ENCODE results near the gene SNRPA. TPM values are rescaled to one million over a fixed set of nuclear protein-coding genes. Genes with fewer than 3 reads are reported as not detected.
A peak's percentile ranks its signal among the peaks of the same experiment; 100 is the strongest.

Gene SNRPA
- total and polyA plus RNA-seq, 7 donors, result 21.5 to 43.6 (median 32.1) TPM

GRCh38 chr19:40798683-40799557 lies 47.9 kb downstream of the SNRPA start, which contains the start of gene EGLN2:
EGLN2 (plus strand) TSS chr19:40799191; CDS start chr19:40800573, 1,382 bp downstream.
- intact Hi-C loops (cut with DNase I), result loop anchor here in 1 of 2 donors (1.0 to 5.0 kb wide), 2 partner anchors 21 to 47 kb away; partner anchors contain the start of genes ACTMAP, RAB4B and SNRPA
- no peaks in the 10 kb centered on the region for H3K27me3 ChIP-seq (ENCODE audit: insufficient read depth in 3 of 3, low read length in 2 of 3)
- peaks cover 39% of the 10 kb centered on the region for H3K4me1 ChIP-seq
- ATAC-seq (peak; percentile 87 to 92 (median 90)), DNase-seq (peak; percentile 100)
- TF ChIP-seq CTCF (IDR thresholded peaks at IDR 0.05), result no peak
- H3K4me3 ChIP-seq, result peak within 1 kb of the TSS; percentile 95
- H3K9me3 ChIP-seq, result no peaks in the 10 kb centered on the region
- peak within 1 kb of the TSS; percentile 89 for H3K27ac ChIP-seq
- H3K36me3 ChIP-seq (ENCODE audit: insufficient read depth in 1 of 2, low read depth in 1 of 2), result peaks cover 0 to 14% of the 10 kb centered on the region in 2 donors
- 0 to 1% (median 1%) methylated on average over 66 to 106 of the region's 110 CpGs for WGBS, 3 donors

- ATAC-seq, result peak in 1 of 4 donors; percentile 3
- peak; percentile 60 to 76 for DNase-seq
- intact Hi-C loops (cut with DNase I), result loop anchor here (5.0 to 10.0 kb wide), 3 partner anchors 47 to 137 kb away; partner anchors contain the start of genes ACTMAP (in 1 of the 2) and SNRPA (in 1 of the 2)
- H3K4me1 ChIP-seq, result peaks cover 48% of the 10 kb centered on the region
- no peaks in the 10 kb centered on the region for H3K27me3 ChIP-seq (ENCODE audit: insufficient read depth in 3 of 3, low read length in 2 of 3)
- peaks cover 0 to 14% of the 10 kb centered on the region in 2 donors for H3K36me3 ChIP-seq (ENCODE audit: insufficient read depth in 1 of 2, low read depth in 1 of 2)
- H3K4me3 ChIP-seq, result peak overlapping the region; percentile 95
- H3K9me3 ChIP-seq, result no peaks in the 10 kb centered on the region
- peak overlapping the region; percentile 89 for H3K27ac ChIP-seq
- TF ChIP-seq CTCF (IDR thresholded peaks at IDR 0.05), result no peak
- WGBS, 3 donors, result 5 to 12% (median 6%) methylated on average over 19 to 40 of the region's 40 CpGs
Observed at GRCh38 chr19:40799558-40800338, 48.7 kb downstream of the SNRPA start.

GRCh38 chr19:40800339-40800996 lies 49.5 kb downstream of the SNRPA start:
- no peaks in the 10 kb centered on the region for H3K9me3 ChIP-seq
- intact Hi-C loops (cut with DNase I), result loop anchor here (5.0 to 10.0 kb wide), 2 partner anchors 136 to 138 kb away; no protein-coding TSS in a partner anchor
- peaks cover 0 to 17% of the 10 kb centered on the region in 2 donors for H3K36me3 ChIP-seq (ENCODE audit: insufficient read depth in 1 of 2, low read depth in 1 of 2)
- peaks cover 55% of the 10 kb centered on the region for H3K4me1 ChIP-seq
- TF ChIP-seq CTCF (IDR thresholded peaks at IDR 0.05), result no peak
- H3K4me3 ChIP-seq, result peak overlapping the region; percentile 95
- no peaks in the 10 kb centered on the region for H3K27me3 ChIP-seq (ENCODE audit: insufficient read depth in 3 of 3, low read length in 2 of 3)
- peak overlapping the region; percentile 89 for H3K27ac ChIP-seq
- 63 to 64% (median 64%) methylated on average over 22 to 27 of the region's 27 CpGs for WGBS, 3 donors
- DNase-seq, result no peak
- no peak for ATAC-seq

- 70 to 85% (median 78%) methylated on average over 26 to 27 of the region's 27 CpGs for WGBS, 3 donors
- H3K36me3 ChIP-seq (ENCODE audit: insufficient read depth in 1 of 2, low read depth in 1 of 2), result peaks cover 0 to 22% of the 10 kb centered on the region in 2 donors
- no peaks in the 10 kb centered on the region for H3K9me3 ChIP-seq
- DNase-seq (no peak), ATAC-seq (no peak)
- peak overlapping the region; percentile 41 for H3K27ac ChIP-seq
- H3K27me3 ChIP-seq (ENCODE audit: insufficient read depth in 3 of 3, low read length in 2 of 3), result no peaks in the 10 kb centered on the region
- peak overlapping the region; percentile 95 for H3K4me3 ChIP-seq
- peaks cover 60% of the 10 kb centered on the region for H3K4me1 ChIP-seq
- intact Hi-C loops (cut with DNase I), result loop anchor here (5.0 to 10.0 kb wide), 2 partner anchors 136 to 139 kb away; no protein-coding TSS in a partner anchor
- TF ChIP-seq CTCF (IDR thresholded peaks at IDR 0.05), result no peak
Observed at GRCh38 chr19:40800997-40801377, 50.0 kb downstream of the SNRPA start.

Data from psoas muscle (tissue), 8 donors.